A549 (cell line): Measurements from ENCODE around the gene CLCNKA. TPM values are rescaled to one million over a fixed set of nuclear protein-coding genes. Genes with fewer than 3 reads are reported as not detected.
"Not testable (repeated sequence)": the region's sequence is repeated elsewhere in the genome, so short reads cannot be mapped to it uniquely, and the experiment has no call there.

Experiments used
- ATAC-seq, 2 experiments: fragments of 200-7000 bp in 1 of 2; fragments of >200 bp in 1 of 2; cut with Nextera tagmentation in 1 of 2; cut with Tn5 transposase in 1 of 2; 3 replicates each; pipeline versions ENCODE4 v1.8.0 to v1.9.1; 2018 to 2020; ENCODE audit warnings: mild to moderate bottlenecking in 1 of 2, moderate library complexity in 1 of 2
- CTCF ChIA-PET: fragments of 300-600 bp; sonication (Branson Sonifier 250); formaldehyde crosslinking; extraction: SDS; loops from one replicate; lab custom pipeline; 2021; ENCODE audit warnings: antibody characterized with exemption, inconsistent platforms; lab: Yijun Ruan, JAX
- POLR2A ChIA-PET: fragments of 350-600 bp; formaldehyde crosslinking; extraction: SDS; loops from one replicate; lab custom pipeline; 2021; ENCODE audit warnings: antibody characterized with exemption, inconsistent platforms; lab: Yijun Ruan, JAX
- DNase-seq, 2 experiments: peaks; one replicate each; pipeline versions ENCODE4 v3.0.0 to v3.0.0-alpha.2; 2011 to 2016; ENCODE audit warnings: low read depth in 1 of 2, low spot score in 1 of 2
- FAIRE-seq: peaks from 2 replicates; lab custom pipeline; 2011; peaks lifted over from hg19 to GRCh38; lab: Jason Lieb, UNC
- H3K27ac ChIP-seq, 2 experiments: fragments of >200 bp; sonication (Bioruptor Twin); formaldehyde crosslinking; 3 replicates each; pipeline ENCODE4 v1.5.1; 2016 to 2017
- H3K4me1 ChIP-seq: fragments of >200 bp; sonication (Bioruptor Twin); formaldehyde crosslinking; 3 replicates; pipeline ENCODE4 v1.6.1; 2016
- H3K4me2 ChIP-seq: fragments of >200 bp; sonication (Bioruptor Twin); formaldehyde crosslinking; 3 replicates; pipeline ENCODE4 v1.6.1; 2016
- H3K4me3 ChIP-seq: fragments of >200 bp; sonication (Bioruptor Twin); formaldehyde crosslinking; 3 replicates; pipeline ENCODE4 v1.5.1; 2016
- H3K9me3 ChIP-seq: fragments of >200 bp; sonication (Bioruptor Twin); formaldehyde crosslinking; 3 replicates; pipeline ENCODE4 v1.6.1; 2016
- CBX8 ChIP-seq: fragments of 200-600 bp; sonication (generic); IDR thresholded peaks from 2 replicates; pipeline ENCODE4 v1.6.1; 2016
- CHD2 ChIP-seq: fragments of 150-350 bp; IDR thresholded peaks from 2 replicates; pipeline ENCODE4 v1.6.1; 2014; ENCODE audit warnings: low read length; ENCODE audit not compliant: partially characterized antibody
- CHD4 ChIP-seq: fragments of 200-600 bp; sonication (generic); IDR thresholded peaks from 2 replicates; pipeline ENCODE4 v1.6.1; 2016; ENCODE audit warnings: antibody characterized with exemption, mild to moderate bottlenecking, borderline replicate concordance
- EP300 ChIP-seq, 2 experiments: fragments of >200 bp; sonication (Bioruptor Twin); formaldehyde crosslinking; IDR thresholded peaks; 2 replicates in 1 of 2; 3 replicates in 1 of 2; pipeline ENCODE4 v1.6.1; 2016 to 2017
- FOSL2 ChIP-seq, 2 experiments: fragments of 450-650 bp in 1 of 2; fragments of >200 bp in 1 of 2; sonication (Bioruptor Twin) in 1 of 2; formaldehyde crosslinking; IDR thresholded peaks; 2 replicates each; pipeline versions ENCODE4 v1.5.0 to v1.6.1; 2016 to 2020; ENCODE audit warnings: mild to moderate bottlenecking in 1 of 2, moderate library complexity in 1 of 2
- GATA3 ChIP-seq: IDR thresholded peaks from 2 replicates; pipeline ENCODE4 v1.6.1; 2012; ENCODE audit warnings: borderline replicate concordance
- HDAC2 ChIP-seq: fragments of 200-600 bp; sonication (generic); IDR thresholded peaks from 2 replicates; pipeline ENCODE4 v1.6.1; 2016
- HES2 ChIP-seq: fragments of >200 bp; sonication (Bioruptor Twin); formaldehyde crosslinking; IDR thresholded peaks from 2 replicates; pipeline ENCODE4 v1.6.1; 2016
- HEYL ChIP-seq: fragments of 250-450 bp; sonication (Bioruptor Pico); IDR thresholded peaks from 2 replicates; pipeline ENCODE4 v1.8.0; 2021; ENCODE audit warnings: mild to moderate bottlenecking, moderate library complexity
- HOXB13 ChIP-seq: fragments of 250-450 bp; sonication (Bioruptor Pico); IDR thresholded peaks from 2 replicates; pipeline ENCODE4 v1.5.0; 2020; ENCODE audit warnings: low read depth, mild to moderate bottlenecking, moderate library complexity
- KDM1A ChIP-seq: fragments of 200-600 bp; sonication (generic); IDR thresholded peaks from 2 replicates; pipeline ENCODE4 v1.6.1; 2016; ENCODE audit warnings: low read depth, mild to moderate bottlenecking
- KDM5A ChIP-seq: fragments of 200-600 bp; sonication (generic); IDR thresholded peaks from 2 replicates; pipeline ENCODE4 v1.6.1; 2016; ENCODE audit warnings: antibody characterized with exemption, mild to moderate bottlenecking
- NFE2L2 ChIP-seq: fragments of 150-350 bp; conservative IDR thresholded peaks from 2 replicates; pipeline ENCODE4 v1.6.1; 2014; ENCODE audit warnings: low read length
- POLR2AphosphoS2 ChIP-seq: conservative IDR thresholded peaks from 2 replicates; pipeline ENCODE4 v1.6.1; 2012; ENCODE audit warnings: low read length, improper control_type of control experiment, inconsistent platforms
- RAD21 ChIP-seq, 2 experiments: fragments of >200 bp in 1 of 2; sonication (Bioruptor Twin) in 1 of 2; formaldehyde crosslinking in 1 of 2; IDR thresholded peaks in 1 of 2; conservative IDR thresholded peaks in 1 of 2; 2 replicates in 1 of 2; 3 replicates in 1 of 2; pipeline ENCODE4 v1.6.1; 2012 to 2018; ENCODE audit warnings: inconsistent platforms in 1 of 2
- RARB ChIP-seq: fragments of 250-450 bp; sonication (Bioruptor Pico); IDR thresholded peaks from 2 replicates; pipeline ENCODE4 v1.8.0; 2021; ENCODE audit warnings: mild to moderate bottlenecking, moderate library complexity
- SMC3 ChIP-seq: fragments of >200 bp; sonication (Bioruptor Twin); formaldehyde crosslinking; IDR thresholded peaks from 3 replicates; pipeline ENCODE4 v1.6.1; 2018; ENCODE audit warnings: inconsistent platforms
- SREBF2 ChIP-seq: fragments of 450-650 bp; IDR thresholded peaks from 2 replicates; pipeline ENCODE4 v1.6.1; 2014; ENCODE audit warnings: mild to moderate bottlenecking, moderate library complexity
- TFCP2L1 ChIP-seq: fragments of 250-450 bp; sonication (Bioruptor Pico); IDR thresholded peaks from 2 replicates; pipeline ENCODE4 v1.5.0; 2021; ENCODE audit warnings: mild to moderate bottlenecking
- TP53 ChIP-seq: fragments of 250-450 bp; sonication (Bioruptor Pico); IDR thresholded peaks from 2 replicates; pipeline ENCODE4 v1.5.0; 2021; ENCODE audit warnings: mild to moderate bottlenecking, moderate library complexity
- WGBS: methylation state at CpG from one replicate; pipeline ENCODE4 v1.1.6; 2017; ENCODE audit errors: missing lambda C conversion rate; 5-methylcytosine and 5-hydroxymethylcytosine counted together
- polyA plus RNA-seq, 4 experiments: library from polyadenylated mRNA; depleted of rRNA in 3 of 4; stranded (reverse); fragments of >200 nt; fragmentation: RNase III in 1 of 4; extraction: RNeasy Plus Mini Kit Qiagen cat#74134 plus additional on column Dnase treatment in 1 of 4; gene quantifications; 2 replicates in 3 of 4; 3 replicates in 1 of 4; pipeline ENCODE4 v1.2.3, GENCODE V29; 2011 to 2017
- TF ChIP-seq, protein P1 (sequence below): fragments of 250-450 bp; sonication (Bioruptor Pico); IDR thresholded peaks from 2 replicates; pipeline ENCODE4 v1.5.0; 2021; ENCODE audit warnings: mild to moderate bottlenecking, moderate library complexity, borderline replicate concordance
- TF ChIP-seq, protein P2 (sequence below): IDR thresholded peaks from 2 replicates; pipeline ENCODE4 v1.6.1; 2012; ENCODE audit warnings: low read depth, borderline replicate concordance
- TF ChIP-seq, protein P3 (sequence below): fragments of 200-600 bp; sonication (generic); IDR thresholded peaks from 2 replicates; pipeline ENCODE4 v1.6.1; 2016; ENCODE audit warnings: antibody characterized with exemption, mild to moderate bottlenecking, moderate library complexity

Gene CLCNKA
- polyA plus RNA-seq, 2 of the 4 experiments (the other 2 are of a cell fraction), result 0.06 TPM; not detected in 1

- POLR2A ChIA-PET, result no interaction called here
- FAIRE-seq, result no peak
Observed at GRCh38 chr1:16019644-16020277, 2.1 kb upstream of the CLCNKA start.

DNA sequence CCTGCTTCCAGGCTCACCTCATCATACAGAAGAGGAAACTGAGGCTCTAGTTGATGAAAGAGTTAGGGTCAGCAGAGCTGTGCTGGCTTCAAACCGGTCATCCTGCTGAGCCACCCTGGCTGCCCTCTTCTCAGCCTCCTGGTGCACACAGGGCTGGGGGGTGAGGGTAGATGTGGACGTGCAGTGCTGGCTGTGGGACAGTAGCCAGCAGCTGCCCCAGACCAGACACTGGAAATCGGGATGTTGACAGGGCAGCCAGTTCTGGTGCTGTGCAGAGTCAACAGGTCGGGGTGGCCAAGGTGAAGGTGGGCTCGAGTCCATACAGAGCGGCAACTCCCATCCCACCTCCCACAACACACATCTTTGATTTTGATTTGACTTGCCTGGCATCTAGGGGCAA, 1.5 kb upstream of the CLCNKA start:
- POLR2A ChIA-PET, result no interaction called here

More at GRCh38 chr1:16019644-16020277, 2.1 kb upstream of the CLCNKA start:
- Histone ChIP-seq H3K27ac (no peak overlapping the region), H3K4me3 (no peak overlapping the region), H3K9me3 (no peaks in the 10 kb centered on the region), H3K4me1 (peaks cover 6% of the 10 kb centered on the region; the same call in 2 of the 3 replicates), H3K4me2 (no peak overlapping the region)
- 79% methylated on average over 4 of the region's 9 CpGs for WGBS
- CTCF ChIA-PET, result interaction anchor here (0.6 to 2.4 kb wide), 5 partner anchors 10 to 439 kb away, joined by 3 to 12 read pairs (median 5); partner anchors contain the start of gene FAM131C
- ATAC-seq, result no peak
- no peak for DNase-seq
- TF ChIP-seq SMC3 (no peak), TP53 (no peak), HOXB13 (CRISPR knock-in tag) (no peak), POLR2AphosphoS2 (no peak)
- TF ChIP-seq, protein P1, sequence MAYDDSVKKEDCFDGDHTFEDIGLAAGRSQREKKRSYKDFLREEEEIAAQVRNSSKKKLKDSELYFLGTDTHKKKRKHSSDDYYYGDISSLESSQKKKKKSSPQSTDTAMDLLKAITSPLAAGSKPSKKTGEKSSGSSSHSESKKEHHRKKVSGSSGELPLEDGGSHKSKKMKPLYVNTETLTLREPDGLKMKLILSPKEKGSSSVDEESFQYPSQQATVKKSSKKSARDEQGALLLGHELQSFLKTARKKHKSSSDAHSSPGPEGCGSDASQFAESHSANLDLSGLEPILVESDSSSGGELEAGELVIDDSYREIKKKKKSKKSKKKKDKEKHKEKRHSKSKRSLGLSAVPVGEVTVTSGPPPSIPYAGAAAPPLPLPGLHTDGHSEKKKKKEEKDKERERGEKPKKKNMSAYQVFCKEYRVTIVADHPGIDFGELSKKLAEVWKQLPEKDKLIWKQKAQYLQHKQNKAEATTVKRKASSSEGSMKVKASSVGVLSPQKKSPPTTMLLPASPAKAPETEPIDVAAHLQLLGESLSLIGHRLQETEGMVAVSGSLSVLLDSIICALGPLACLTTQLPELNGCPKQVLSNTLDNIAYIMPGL, result no peak

DNA sequence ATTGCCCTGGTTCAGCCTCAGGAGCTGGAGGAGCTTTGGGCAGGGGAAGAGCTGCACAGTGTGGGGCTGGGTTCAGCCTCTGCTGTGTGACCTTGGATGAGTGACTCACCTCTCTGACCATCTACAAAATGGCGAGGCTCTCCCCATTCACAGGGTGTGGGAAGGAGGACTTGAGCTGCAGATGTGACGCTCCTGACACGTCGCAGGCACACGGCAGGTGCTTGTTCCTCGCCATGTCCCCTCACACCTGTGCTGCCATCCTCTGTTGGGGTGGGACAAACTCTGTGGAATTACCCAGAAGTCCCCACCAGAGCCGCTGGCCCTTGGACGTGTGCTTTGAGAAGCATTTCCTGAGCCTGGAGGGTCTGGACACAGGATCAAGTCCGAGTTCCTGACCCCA, 958 bp upstream of the CLCNKA start:
- POLR2A ChIA-PET, H3K4me1 ChIP-seq, H3K4me3 ChIP-seq, FAIRE-seq, H3K27ac ChIP-seq, H3K4me2 ChIP-seq, DNase-seq, H3K9me3 ChIP-seq: not testable (repeated sequence)
- ATAC-seq, result peak; percentile 14 to 22; a peak in 2 of 6 replicates
- 58% methylated on average over 3 of the region's 9 CpGs for WGBS
- CTCF ChIA-PET, result interaction anchor here (1.3 to 1.7 kb wide), 2 partner anchors 11 to 52 kb away, joined by 3 to 5 read pairs; partner anchors contain the start of gene FAM131C

More for the DNA sequence above, 1.5 kb upstream of the CLCNKA start:
- TF ChIP-seq, protein P2, sequence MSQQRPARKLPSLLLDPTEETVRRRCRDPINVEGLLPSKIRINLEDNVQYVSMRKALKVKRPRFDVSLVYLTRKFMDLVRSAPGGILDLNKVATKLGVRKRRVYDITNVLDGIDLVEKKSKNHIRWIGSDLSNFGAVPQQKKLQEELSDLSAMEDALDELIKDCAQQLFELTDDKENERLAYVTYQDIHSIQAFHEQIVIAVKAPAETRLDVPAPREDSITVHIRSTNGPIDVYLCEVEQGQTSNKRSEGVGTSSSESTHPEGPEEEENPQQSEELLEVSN, result no peak
- DNase-seq (no peak), FAIRE-seq (no peak), ATAC-seq (no peak)
- H3K9me3 ChIP-seq, result no peaks in the 10 kb centered on the region
- H3K4me1 ChIP-seq, result peaks cover 6% of the 10 kb centered on the region; the same call in 2 of the 3 replicates
- H3K4me2 ChIP-seq, result no peak overlapping the region
- H3K4me3 ChIP-seq, result no peak overlapping the region
- CTCF ChIA-PET, result interaction anchor here (0.6 to 2.4 kb wide), 4 partner anchors 11 to 440 kb away, joined by 3 to 12 read pairs (median 5); partner anchors contain the start of gene FAM131C
- WGBS, result 73% methylated on average over 6 of the region's 6 CpGs
- H3K27ac ChIP-seq, result no peak overlapping the region

DNA sequence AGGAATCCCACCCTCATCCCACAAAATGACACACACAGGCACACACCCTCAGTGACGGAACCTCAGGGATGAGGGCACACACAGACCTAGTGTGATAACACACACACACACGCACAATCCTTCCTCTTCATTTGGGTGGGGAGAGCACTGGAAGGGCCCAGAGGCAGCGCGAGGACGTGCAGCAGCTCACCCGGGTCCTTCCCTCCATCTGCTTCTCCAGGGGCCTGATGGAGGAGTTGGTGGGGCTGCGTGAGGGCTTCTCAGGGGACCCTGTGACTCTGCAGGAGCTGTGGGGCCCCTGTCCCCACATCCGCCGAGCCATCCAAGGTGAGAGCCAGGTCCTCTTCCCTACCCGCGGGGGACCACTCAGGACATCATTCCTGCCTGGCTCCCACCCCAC, 557 bp downstream of the CLCNKA start:
- DNase-seq (no peak), ATAC-seq (no peak), FAIRE-seq (no peak)
- H3K4me1 ChIP-seq, result no peaks in the 10 kb centered on the region
- ChIA-PET CTCF (interaction anchor here (0.8 to 2.3 kb wide), 2 partner anchors 12 to 13 kb away, joined by 4 to 8 read pairs; no protein-coding TSS in a partner anchor), POLR2A (no interaction called here)
- no peaks in the 10 kb centered on the region for H3K9me3 ChIP-seq
- no peak overlapping the region for H3K4me3 ChIP-seq
- WGBS, result 81% methylated on average over 11 of the region's 11 CpGs
- TF ChIP-seq RARB (CRISPR knock-in tag) (no peak), KDM1A (no peak), KDM5A (no peak), TFCP2L1 (CRISPR knock-in tag) (no peak), CHD4 (no peak), HDAC2 (no peak), HEYL (CRISPR knock-in tag) (no peak), CBX8 (no peak), SREBF2 (no peak), GATA3 (no peak), EP300 (IDR thresholded peaks at IDR 0.05) (no peak), NFE2L2 (no peak), CHD2 (no peak), POLR2AphosphoS2 (no peak), FOSL2 (IDR thresholded peaks at IDR 0.05) (no peak), FOSL2 (CRISPR knock-in tag; IDR thresholded peaks at IDR 0.05) (no peak), HES2 (no peak), RAD21 (conservative IDR thresholded peaks at IDR 0.05 in 1 of 2, IDR thresholded peaks at IDR 0.05 in 1 of 2) (no peak)
- TF ChIP-seq, protein P3, sequence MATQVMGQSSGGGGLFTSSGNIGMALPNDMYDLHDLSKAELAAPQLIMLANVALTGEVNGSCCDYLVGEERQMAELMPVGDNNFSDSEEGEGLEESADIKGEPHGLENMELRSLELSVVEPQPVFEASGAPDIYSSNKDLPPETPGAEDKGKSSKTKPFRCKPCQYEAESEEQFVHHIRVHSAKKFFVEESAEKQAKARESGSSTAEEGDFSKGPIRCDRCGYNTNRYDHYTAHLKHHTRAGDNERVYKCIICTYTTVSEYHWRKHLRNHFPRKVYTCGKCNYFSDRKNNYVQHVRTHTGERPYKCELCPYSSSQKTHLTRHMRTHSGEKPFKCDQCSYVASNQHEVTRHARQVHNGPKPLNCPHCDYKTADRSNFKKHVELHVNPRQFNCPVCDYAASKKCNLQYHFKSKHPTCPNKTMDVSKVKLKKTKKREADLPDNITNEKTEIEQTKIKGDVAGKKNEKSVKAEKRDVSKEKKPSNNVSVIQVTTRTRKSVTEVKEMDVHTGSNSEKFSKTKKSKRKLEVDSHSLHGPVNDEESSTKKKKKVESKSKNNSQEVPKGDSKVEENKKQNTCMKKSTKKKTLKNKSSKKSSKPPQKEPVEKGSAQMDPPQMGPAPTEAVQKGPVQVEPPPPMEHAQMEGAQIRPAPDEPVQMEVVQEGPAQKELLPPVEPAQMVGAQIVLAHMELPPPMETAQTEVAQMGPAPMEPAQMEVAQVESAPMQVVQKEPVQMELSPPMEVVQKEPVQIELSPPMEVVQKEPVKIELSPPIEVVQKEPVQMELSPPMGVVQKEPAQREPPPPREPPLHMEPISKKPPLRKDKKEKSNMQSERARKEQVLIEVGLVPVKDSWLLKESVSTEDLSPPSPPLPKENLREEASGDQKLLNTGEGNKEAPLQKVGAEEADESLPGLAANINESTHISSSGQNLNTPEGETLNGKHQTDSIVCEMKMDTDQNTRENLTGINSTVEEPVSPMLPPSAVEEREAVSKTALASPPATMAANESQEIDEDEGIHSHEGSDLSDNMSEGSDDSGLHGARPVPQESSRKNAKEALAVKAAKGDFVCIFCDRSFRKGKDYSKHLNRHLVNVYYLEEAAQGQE, result no peak
- no peak overlapping the region for H3K4me2 ChIP-seq
- H3K27ac ChIP-seq, result no peak overlapping the region
